K562 (cell line): ENCODE data around the gene PTPRO. TPM values are rescaled to one million over a fixed set of nuclear protein-coding genes. Genes with fewer than 3 reads are reported as not detected.

Experiments used
- ATAC-seq: fragments of 200-7000 bp; cut with Tn5 transposase; 3 replicates; pipeline ENCODE4 v1.9.1; 2020; ENCODE audit warnings: moderate library complexity
- BruUV-seq: library from RNA; stranded (reverse); fragments of 400-500 nt; replicated peaks from 2 replicates; lab custom pipeline; 2021; lab: Mats Ljungman, UMichigan
- CTCF ChIA-PET: fragments of 300-600 bp; formaldehyde crosslinking; extraction: SDS; loops from one replicate; lab custom pipeline; 2021; ENCODE audit warnings: low intra/inter-chr PET ratio; lab: Yijun Ruan, JAX
- POLR2A ChIA-PET: fragments of 300-600, 350-650 bp; sonication (Branson Sonifier 250); formaldehyde crosslinking; extraction: SDS; loops from one replicate; lab custom pipeline; 2021; ENCODE audit warnings: antibody characterized with exemption, inconsistent platforms; lab: Yijun Ruan, JAX
- DNase-seq, 4 experiments: peaks; one replicate each; pipeline versions ENCODE4 v3.0.0 to v3.0.0-alpha.2; 2011 to 2018; ENCODE audit warnings: low spot score in 3 of 4, mixed read lengths in 3 of 4; ENCODE audit errors: extremely low read depth in 1 of 4
- FAIRE-seq: peaks from 2 replicates; lab custom pipeline; 2011; peaks lifted over from hg19 to GRCh38; lab: Jason Lieb, UNC
- H2AFZ ChIP-seq: 2 replicates; pipeline ENCODE4 v1.6.0; 2011; ENCODE audit warnings: low read depth, low read length, control low read depth, inconsistent platforms
- H3K27ac ChIP-seq: fragments of 200-600 bp; 3 replicates; pipeline ENCODE4 v1.8.0; 2011; ENCODE audit warnings: low read depth, mild to moderate bottlenecking, control low read depth, inconsistent platforms, low read length, moderate library complexity, mixed read lengths; ENCODE audit errors: extremely low read depth
- H3K27me3 ChIP-seq, 2 experiments: fragments of 300-600 bp in 1 of 2; 2 replicates in 1 of 2; 3 replicates in 1 of 2; pipeline versions ENCODE4 v1.6.0 to v1.8.0; 2011; ENCODE audit warnings: inconsistent platforms in 2 of 2, low read length in 2 of 2, mild to moderate bottlenecking in 1 of 2, mixed read lengths in 1 of 2, moderate library complexity in 1 of 2; ENCODE audit not compliant: control insufficient read depth in 2 of 2, insufficient read depth in 2 of 2
- H3K36me3 ChIP-seq: fragments of 300-600 bp; 3 replicates; pipeline ENCODE4 v1.8.0; 2011; ENCODE audit warnings: mild to moderate bottlenecking, low read length, inconsistent platforms; ENCODE audit not compliant: control insufficient read depth, insufficient read depth
- H3K4me1 ChIP-seq, 2 experiments: fragments of 200-600 bp in 1 of 2; replicated peaks in 1 of 2; 2 replicates in 1 of 2; 3 replicates in 1 of 2; pipeline versions ENCODE4 v1.5.1 to v1.8.0; 2011; ENCODE audit warnings: inconsistent platforms in 2 of 2, low read length in 2 of 2, mild to moderate bottlenecking in 1 of 2, mixed read lengths in 1 of 2, moderate library complexity in 1 of 2; ENCODE audit not compliant: control insufficient read depth in 2 of 2, insufficient read depth in 2 of 2
- H3K4me2 ChIP-seq: 2 replicates; pipeline ENCODE4 v1.6.1; 2011; ENCODE audit warnings: low read length, control low read depth, inconsistent platforms, mixed read lengths; ENCODE audit not compliant: insufficient read depth
- H3K4me3 ChIP-seq: fragments of 200-600 bp; sonication (generic), shearing (Covaris generic); 2 replicates; pipeline ENCODE4 v1.5.1; 2016; ENCODE audit warnings: control low read depth, inconsistent platforms
- H3K79me2 ChIP-seq: fragments of 200-600 bp; 3 replicates; pipeline ENCODE4 v1.8.0; 2011; ENCODE audit warnings: low read length, inconsistent platforms; ENCODE audit not compliant: control insufficient read depth, insufficient read depth
- H3K9ac ChIP-seq, 2 experiments: 2 replicates each; pipeline versions ENCODE4 v1.6.0 to v1.6.1; 2011; ENCODE audit warnings: low read depth in 2 of 2, low read length in 2 of 2, control low read depth in 1 of 2, inconsistent platforms in 1 of 2, mild to moderate bottlenecking in 1 of 2, mixed read lengths in 1 of 2; ENCODE audit not compliant: insufficient read depth in 1 of 2
- H3K9me1 ChIP-seq: one replicate; pipeline ENCODE4 v1.6.0; 2011; ENCODE audit warnings: inconsistent platforms, mild to moderate bottlenecking, low read length, moderate library complexity; ENCODE audit not compliant: control insufficient read depth, insufficient read depth
- H3K9me3 ChIP-seq: replicated peaks from 2 replicates; pipeline ENCODE4 v1.5.1; 2011; ENCODE audit warnings: low read depth, low read length, inconsistent platforms; ENCODE audit not compliant: control insufficient read depth, insufficient read depth
- H4K20me1 ChIP-seq: replicated peaks from 2 replicates; pipeline ENCODE4 v1.6.1; 2011; ENCODE audit warnings: low read length, inconsistent platforms, mixed read lengths; ENCODE audit not compliant: control insufficient read depth, insufficient read depth
- CEBPB ChIP-seq: fragments of 450-650 bp; IDR thresholded peaks from 2 replicates; pipeline ENCODE4 v1.6.1; 2016; ENCODE audit warnings: missing genetic modification characterization, missing compliant biosample characterization
- CEBPG ChIP-seq, 3 experiments: fragments of 200-800 bp in 1 of 3; sonication (Bioruptor generic) in 1 of 3; sonication (generic) in 1 of 3; formaldehyde crosslinking in 1 of 3; IDR thresholded peaks in 2 of 3; conservative IDR thresholded peaks in 1 of 3; 2 replicates each; pipeline versions ENCODE4 v1.6.1 to v1.8.0; 2016 to 2022; ENCODE audit warnings: missing compliant biosample characterization in 2 of 3, missing genetic modification characterization in 2 of 3, mild to moderate bottlenecking in 1 of 3, missing genetic modification reagents in 1 of 3
- PHB2 ChIP-seq: fragments of 450-650 bp; IDR thresholded peaks from 2 replicates; pipeline ENCODE4 v1.6.1; 2017; ENCODE audit warnings: low read depth
- PTTG1 ChIP-seq: fragments of 450-650 bp; IDR thresholded peaks from 2 replicates; pipeline ENCODE4 v1.6.1; 2016; ENCODE audit warnings: low read depth, mild to moderate bottlenecking, missing genetic modification characterization, missing compliant biosample characterization
- RFX7 ChIP-seq: fragments of 250-450 bp; sonication (Bioruptor Pico); IDR thresholded peaks from 2 replicates; pipeline ENCODE4 v1.5.1; 2021; ENCODE audit warnings: mild to moderate bottlenecking
- STAT5B ChIP-seq: fragments of 250-450 bp; sonication (Bioruptor Pico); IDR thresholded peaks from 2 replicates; pipeline ENCODE4 v1.8.0; 2021; ENCODE audit warnings: mild to moderate bottlenecking, inconsistent platforms
- ZNF354B ChIP-seq: fragments of 250-450 bp; sonication (Bioruptor Pico); IDR thresholded peaks from 2 replicates; pipeline ENCODE4 v1.4.0; 2020
- WGBS: fragments of 100-300 bp; shearing (Covaris generic); methylation state at CpG from one replicate; pipeline ENCODE4 v1.1.6; 2016; ENCODE audit warnings: low coverage, mixed read lengths; ENCODE audit not compliant: insufficient coverage; ENCODE audit errors: missing lambda C conversion rate; 5-methylcytosine and 5-hydroxymethylcytosine counted together
- in situ Hi-C: fragments of 300-500 bp; cut with MboI; formaldehyde crosslinking; loops from 4 replicates; pipeline ENCODE4 v1.15.0; 2018; ENCODE audit warnings: inconsistent platforms, mixed read lengths
- intact Hi-C: fragments of 100-400 bp; cut with micrococcal nuclease; formaldehyde crosslinking; loops from 2 replicates; pipeline ENCODE4 v1.14.2; 2022
- polyA plus RNA-seq, 8 experiments: library from polyadenylated mRNA; depleted of rRNA in 4 of 8; stranded (reverse) in 5 of 8; unstranded in 3 of 8; fragments of >200 nt; fragmentation: Nextera tagmentation in 2 of 8; fragmentation: Illumina TruSeq in 1 of 8; extraction: Ambion mirVana in 2 of 8; extraction: Trizol in 1 of 8; gene quantifications; 2 replicates each; pipeline versions ENCODE4 v1.2.1 to v1.2.3, GENCODE V29; 2011 to 2014; ENCODE audit warnings: inconsistent platforms in 1 of 8, missing spikeins in 1 of 8
- total RNA-seq, 7 experiments: library from RNA; depleted of rRNA in 6 of 7; stranded (reverse); fragments of >200 nt in 6 of 7; fragmentation: Illumina TruSeq in 2 of 7; extraction: Trizol in 2 of 7; gene quantifications; 2 replicates each; pipeline versions ENCODE4 v1.2.1 to v1.2.3, GENCODE V29; 2011 to 2021; ENCODE audit warnings: low replicate concordance in 1 of 7

PTPRO gene
- total and polyA plus RNA-seq, 9 of the 15 experiments (the other 6 are each of a cell fraction or from before 2014, with no cell fraction given): 0.22 TPM; not detected in 8

DNA sequence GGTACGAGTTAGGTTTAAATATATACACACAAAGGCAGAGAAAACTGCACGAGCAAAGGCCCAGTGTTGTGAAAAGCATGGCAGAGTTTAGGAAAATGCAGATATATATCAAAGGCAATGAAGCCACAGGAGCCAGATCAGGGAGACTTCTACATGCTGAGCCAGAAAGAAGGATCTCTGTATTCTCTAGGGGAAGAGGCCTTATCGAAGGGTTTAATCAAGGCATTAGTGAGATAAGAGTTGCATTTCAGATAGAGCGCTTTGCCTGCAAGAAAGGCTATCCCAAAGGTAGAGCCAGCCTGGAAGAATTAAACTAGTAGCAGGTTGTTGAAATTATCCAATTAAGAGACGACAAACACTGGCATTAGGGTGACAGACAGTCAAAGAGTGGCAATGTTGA is 7.6 kb downstream of the PTPRO start:
- intact Hi-C loops (no loop called here), in situ Hi-C loops (no loop called here)
- H3K9me1 ChIP-seq: no peaks in the 10 kb centered on the region
- H3K27me3 ChIP-seq: no peaks in the 10 kb centered on the region
- H3K9ac ChIP-seq: no peak overlapping the region
- H3K4me3 ChIP-seq: no peak overlapping the region
- ChIA-PET POLR2A (no interaction called here), CTCF (no interaction called here)
- no peak overlapping the region for H2AFZ ChIP-seq
- H3K4me2 ChIP-seq: no peak overlapping the region
- DNase-seq: no peak
- ATAC-seq: no peak
- H4K20me1 ChIP-seq: no peaks in the 10 kb centered on the region
- no peaks in the 10 kb centered on the region; the same call in 2 of the 3 replicates for H3K79me2 ChIP-seq
- no peaks in the 10 kb centered on the region; the same call in 2 of the 3 replicates for H3K36me3 ChIP-seq
- H3K4me1 ChIP-seq: no peaks in the 10 kb centered on the region
- H3K9me3 ChIP-seq: no peaks in the 10 kb centered on the region
- FAIRE-seq: no peak
- H3K27ac ChIP-seq: no peak overlapping the region
- WGBS: 79% methylated on average over 4 of the region's 5 CpGs
- TF ChIP-seq PHB2 (no peak), PTTG1 (tag) (no peak), STAT5B (CRISPR knock-in tag) (no peak), ZNF354B (CRISPR knock-in tag) (no peak)
- BruUV-seq: no TSS peak

DNA sequence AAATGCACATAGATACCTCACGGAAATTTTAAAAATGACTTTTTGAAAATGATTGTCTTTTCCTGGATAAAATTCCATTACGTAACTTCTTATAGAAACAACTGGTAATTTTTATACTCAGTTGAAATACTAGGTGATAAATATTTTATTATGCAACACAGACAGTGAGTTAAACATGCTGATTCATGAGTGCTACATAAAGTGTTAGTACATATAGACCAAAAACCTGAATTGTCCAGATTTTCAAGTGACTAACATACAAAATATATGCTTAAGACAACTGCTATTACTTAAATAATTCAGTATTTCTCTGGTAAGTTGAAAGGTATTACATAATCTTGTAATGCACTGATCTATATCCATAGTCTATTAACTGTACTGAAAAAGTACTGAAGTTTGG is 11.9 kb downstream of the PTPRO start:
- Histone ChIP-seq H3K27me3 (no peaks in the 10 kb centered on the region), H4K20me1 (no peaks in the 10 kb centered on the region), H3K27ac (no peak overlapping the region), H3K4me2 (no peak overlapping the region), H3K9me3 (no peaks in the 10 kb centered on the region), H3K36me3 (peaks cover 9% of the 10 kb centered on the region; the same call in 1 of the 3 replicates), H2AFZ (no peak overlapping the region)
- no peak for DNase-seq
- BruUV-seq: no TSS peak
- TF ChIP-seq CEBPB (tag): peak; percentile 13; the same call in 1 of the 2 replicates
- TF ChIP-seq CEBPG (CRISPR knock-in tag; IDR thresholded peaks at IDR 0.05): no peak
- TF ChIP-seq CEBPG (tag; conservative IDR thresholded peaks at IDR 0.05 in 1 of 2, IDR thresholded peaks at IDR 0.05 in 1 of 2): 0 out of 4 replicates have a peak, but pooled peaks of 1 of the 2 experiments have one; percentile 38
- TF ChIP-seq RFX7 (CRISPR knock-in tag): no peak
- TF ChIP-seq, all 486 proteins: peak for 2
- intact Hi-C loops: no loop called here
- 92% methylated on average over 2 of the region's 2 CpGs for WGBS
- in situ Hi-C loops: no loop called here
- ChIA-PET CTCF (no interaction called here), POLR2A (interaction anchor here (0.6 kb wide), 1 partner anchor 361 kb away, joined by 3 read pairs; no protein-coding TSS in a partner anchor)
- Histone ChIP-seq H3K4me3 (no peak overlapping the region), H3K79me2 (no peaks in the 10 kb centered on the region; the same call in 2 of the 3 replicates), H3K4me1 (no peaks in the 10 kb centered on the region), H3K9ac (no peak overlapping the region), H3K9me1 (no peaks in the 10 kb centered on the region)
- no peak for ATAC-seq
- no peak for FAIRE-seq
